GM13976 (cell line): ENCODE data around the gene EXOC3.
"Not testable (repeated sequence)": the region's sequence is repeated elsewhere in the genome, so short reads cannot be mapped to it uniquely, and the experiment has no call there.

Experiments
- DNase-seq: peaks from one replicate; pipeline ENCODE4 v3.0.0; 2012; ENCODE audit warnings: low spot score
- in situ Hi-C: fragments of 300-500 bp; cut with MboI; formaldehyde crosslinking; loops from one replicate; pipeline ENCODE4 v1.12.0; 2022; ENCODE audit warnings: low sequenced_read_pairs, mixed read lengths, inconsistent platforms; ENCODE audit not compliant: unreplicated experiment
- TF ChIP-seq, protein P1 (sequence below): IDR thresholded peaks from 2 replicates; pipeline ENCODE4 v1.5.1; 2012; ENCODE audit warnings: borderline replicate concordance, mild to moderate bottlenecking; ENCODE audit not compliant: insufficient read depth; ENCODE audit errors: extremely low read depth, missing control alignments, control extremely low read depth

Gene EXOC3

DNA sequence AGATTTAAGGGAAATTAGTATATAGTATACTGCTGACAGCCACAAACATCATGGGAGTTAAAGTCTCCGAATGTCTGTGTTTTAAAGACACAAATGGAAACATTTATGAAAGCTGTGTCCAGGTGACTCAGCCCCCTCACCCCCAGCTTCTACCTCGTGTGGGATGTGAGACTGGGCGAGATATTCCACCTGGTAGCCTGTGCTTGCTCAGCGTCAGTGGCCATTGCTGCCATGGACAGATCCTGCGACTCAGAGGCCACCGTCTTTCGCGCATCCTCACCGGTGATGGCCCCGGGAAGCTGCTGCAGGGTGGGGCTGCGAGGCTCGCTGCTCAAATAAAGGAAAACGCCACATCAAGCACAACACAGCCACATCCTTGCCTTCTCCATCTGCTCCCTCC, 31.2 kb upstream of the EXOC3 start:
- in situ Hi-C loops = no loop called here
- DNase-seq = no peak
- TF ChIP-seq, protein P1, sequence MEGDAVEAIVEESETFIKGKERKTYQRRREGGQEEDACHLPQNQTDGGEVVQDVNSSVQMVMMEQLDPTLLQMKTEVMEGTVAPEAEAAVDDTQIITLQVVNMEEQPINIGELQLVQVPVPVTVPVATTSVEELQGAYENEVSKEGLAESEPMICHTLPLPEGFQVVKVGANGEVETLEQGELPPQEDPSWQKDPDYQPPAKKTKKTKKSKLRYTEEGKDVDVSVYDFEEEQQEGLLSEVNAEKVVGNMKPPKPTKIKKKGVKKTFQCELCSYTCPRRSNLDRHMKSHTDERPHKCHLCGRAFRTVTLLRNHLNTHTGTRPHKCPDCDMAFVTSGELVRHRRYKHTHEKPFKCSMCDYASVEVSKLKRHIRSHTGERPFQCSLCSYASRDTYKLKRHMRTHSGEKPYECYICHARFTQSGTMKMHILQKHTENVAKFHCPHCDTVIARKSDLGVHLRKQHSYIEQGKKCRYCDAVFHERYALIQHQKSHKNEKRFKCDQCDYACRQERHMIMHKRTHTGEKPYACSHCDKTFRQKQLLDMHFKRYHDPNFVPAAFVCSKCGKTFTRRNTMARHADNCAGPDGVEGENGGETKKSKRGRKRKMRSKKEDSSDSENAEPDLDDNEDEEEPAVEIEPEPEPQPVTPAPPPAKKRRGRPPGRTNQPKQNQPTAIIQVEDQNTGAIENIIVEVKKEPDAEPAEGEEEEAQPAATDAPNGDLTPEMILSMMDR = no peak

DNA sequence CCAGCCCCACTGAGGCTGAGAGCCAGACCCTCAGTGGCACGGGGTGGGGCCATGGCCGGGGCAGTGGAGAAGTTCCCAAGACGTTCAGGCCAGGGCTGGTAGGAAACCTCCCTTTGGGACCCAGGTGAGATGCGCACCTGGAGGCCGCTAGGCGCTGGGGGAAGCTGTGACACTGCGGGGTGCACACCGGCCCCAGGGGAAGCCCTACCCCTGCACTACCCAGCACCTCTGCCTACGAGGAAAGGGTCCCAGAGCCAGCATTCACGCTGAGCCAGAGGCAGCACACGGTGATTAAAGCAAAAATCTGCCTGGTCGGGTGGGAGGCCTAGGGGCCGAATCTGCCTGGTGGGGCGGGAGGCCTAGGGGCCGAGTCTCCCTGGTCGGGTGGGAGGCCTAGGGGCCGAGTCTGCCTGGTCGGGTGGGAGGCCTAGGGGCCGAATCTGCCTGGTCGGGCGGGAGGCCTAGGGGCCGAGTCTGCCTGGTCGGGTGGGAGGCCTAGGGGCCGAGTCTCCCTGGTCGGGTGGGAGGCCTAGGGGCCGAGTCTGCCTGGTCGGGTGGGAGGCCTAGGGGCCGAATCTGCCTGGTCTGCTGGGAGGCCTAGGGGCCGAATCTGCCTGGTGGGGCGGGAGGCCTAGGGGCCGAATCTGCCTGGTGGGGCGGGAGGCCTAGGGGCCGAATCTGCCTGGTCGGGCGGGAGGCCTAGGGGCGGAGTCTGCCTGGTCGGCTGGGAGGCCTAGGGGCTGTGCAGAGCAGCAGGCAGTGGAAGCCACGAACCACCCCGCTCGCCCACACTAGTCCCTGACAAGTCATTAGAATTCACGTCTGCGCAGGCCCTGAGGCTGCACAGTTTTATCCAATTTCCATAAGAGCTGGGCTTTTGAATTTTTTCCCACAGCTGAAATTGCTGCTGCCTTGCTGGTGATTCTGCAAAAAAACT, 27.7 kb upstream of the EXOC3 start:
- in situ Hi-C loops, DNase-seq: not testable (repeated sequence)

DNA sequence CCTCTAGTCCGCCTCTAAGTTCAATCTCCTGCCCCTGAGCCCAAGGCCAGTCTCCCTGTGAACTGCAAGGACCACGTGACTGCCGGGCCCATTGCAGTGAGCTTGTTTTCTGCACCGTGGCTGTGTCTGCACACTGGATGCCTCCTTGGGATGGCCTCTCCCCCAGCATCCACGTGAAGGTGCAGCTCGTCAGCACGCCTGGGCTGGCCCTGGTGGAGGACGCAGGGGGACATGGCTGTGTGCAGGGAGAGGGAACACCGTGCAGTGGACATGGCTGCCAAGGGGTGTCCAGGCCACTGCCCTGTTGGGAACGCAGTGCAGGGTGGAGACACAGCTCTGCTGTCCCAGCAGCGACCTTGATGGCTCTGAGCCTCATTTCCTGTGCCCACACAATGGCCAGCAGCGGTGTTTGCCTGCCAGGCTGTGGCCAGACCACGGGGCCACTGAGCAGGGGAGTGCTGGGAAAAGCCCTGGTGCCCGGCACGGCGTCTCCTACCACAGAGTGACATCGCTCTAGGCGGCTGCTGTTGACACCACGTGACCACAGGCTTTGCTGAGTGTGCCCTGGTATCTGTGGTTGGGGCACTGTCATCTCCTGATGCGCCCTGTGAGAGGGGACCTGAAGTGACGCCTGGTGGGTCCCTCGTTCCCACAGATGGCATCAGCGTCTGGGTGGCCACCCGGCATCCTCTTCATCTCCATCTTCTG, 26.9 kb upstream of the EXOC3 start:
- DNase-seq = no peak
- TF ChIP-seq, protein P1 = no peak
- in situ Hi-C loops = no loop called here

DNA sequence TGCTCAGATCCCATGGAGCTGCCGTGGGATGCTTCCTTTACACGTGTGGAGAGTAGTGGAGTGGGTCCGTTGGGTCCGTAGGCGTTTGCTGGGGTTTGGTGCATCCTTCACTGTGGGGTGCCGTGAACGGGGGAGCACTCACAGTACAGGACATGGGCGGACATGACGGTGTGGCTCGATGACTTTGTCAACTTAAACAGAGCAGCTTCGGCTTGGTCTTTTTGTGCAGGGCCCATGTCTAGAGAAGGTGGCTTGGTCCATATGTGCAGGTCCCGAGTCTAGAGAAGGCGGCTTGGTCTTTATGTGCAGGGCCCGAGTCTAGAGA, 26.4 kb upstream of the EXOC3 start:
- DNase-seq = no peak
- TF ChIP-seq, protein P1 = no peak
- in situ Hi-C loops = no loop called here

DNA sequence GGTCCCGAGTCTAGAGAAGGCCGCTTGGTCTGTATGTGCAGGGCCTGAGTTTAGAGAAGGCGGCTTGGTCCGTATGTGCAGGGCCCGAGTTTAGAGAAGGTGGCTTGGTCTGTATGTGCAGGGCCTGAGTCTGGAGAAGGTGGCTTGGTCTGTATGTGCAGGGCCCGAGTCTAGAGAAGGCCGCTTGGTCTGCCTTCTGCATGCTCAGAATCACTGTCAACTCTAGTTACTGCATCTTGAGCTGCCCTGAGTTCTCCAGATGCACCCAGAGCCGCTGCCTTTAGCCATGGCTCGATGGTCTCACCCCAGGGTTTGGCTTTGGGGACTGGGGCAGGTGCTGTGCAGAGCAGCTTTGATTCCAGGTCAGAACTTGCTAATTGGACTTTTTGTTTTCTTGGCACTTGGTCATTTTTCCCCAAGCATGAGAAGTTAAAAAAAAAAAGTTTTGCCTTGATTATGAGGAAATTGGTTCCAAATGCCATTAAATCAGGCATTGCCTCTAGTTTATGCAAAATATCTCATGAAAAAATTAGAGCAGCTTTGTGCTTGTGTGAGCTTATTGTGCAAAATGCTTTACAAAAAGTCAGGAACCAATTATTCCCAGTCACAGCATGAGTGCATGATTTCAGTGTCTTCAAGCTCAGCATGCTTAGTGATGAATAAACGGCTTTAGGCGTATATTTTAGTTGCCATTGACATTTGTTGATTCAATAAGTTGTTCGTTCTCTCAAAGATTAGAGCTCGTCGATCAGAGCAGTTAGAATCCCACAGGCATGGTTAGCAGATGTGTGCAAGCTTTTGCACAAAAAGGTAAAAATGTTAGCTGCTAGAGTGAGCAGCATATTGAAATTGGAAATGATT, 25.4 kb upstream of the EXOC3 start:
- in situ Hi-C loops = no loop called here
- no peak for DNase-seq
- TF ChIP-seq, protein P1 = no peak

DNA sequence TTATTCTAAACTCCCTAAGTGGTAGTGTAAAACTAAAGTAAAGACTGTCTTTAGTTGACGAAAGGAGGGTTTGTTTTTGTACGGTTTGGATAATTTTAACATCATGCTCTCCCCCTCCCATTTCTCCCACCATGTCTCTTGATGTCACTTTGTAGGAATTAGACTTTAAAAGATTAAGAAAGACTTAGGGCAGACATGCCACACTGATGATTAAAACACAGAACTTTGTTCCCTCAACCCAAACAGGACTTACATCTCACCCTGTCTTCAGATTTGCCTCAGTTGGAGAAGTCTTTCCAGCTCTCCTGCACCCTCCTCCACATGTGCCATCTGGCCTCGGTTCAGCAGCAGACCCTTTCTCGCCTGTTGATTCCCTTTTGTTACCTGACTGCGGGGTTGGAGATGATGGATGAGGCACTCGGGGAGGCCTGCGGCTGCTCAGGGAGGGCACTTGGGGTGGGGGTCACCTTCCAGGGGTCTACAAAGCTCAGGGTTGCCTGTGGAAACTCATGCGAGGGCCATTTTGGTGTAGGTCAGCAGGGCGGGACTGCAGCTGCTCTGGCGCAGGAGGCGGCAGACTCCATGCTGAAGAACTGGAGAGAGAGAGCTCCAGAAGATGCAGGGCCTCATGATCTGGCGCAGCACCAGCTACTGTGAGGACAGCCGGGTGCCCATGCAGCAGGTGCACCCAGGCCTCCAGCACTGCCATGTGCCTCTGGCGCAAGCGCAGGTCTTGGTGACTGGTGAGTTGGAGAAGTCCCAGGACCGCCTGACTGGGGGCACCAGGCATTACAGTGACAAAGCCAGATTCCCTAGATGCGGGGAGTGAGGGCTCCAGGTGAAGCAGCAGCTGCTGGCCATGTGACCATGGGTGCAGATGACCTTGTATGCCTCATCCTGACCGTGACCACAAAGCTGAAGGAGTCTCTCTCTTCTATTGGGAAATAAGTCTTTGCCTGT, 24.5 kb upstream of the EXOC3 start:
- in situ Hi-C loops = no loop called here
- DNase-seq = no peak
- TF ChIP-seq, protein P1 = no peak
